GM06990 (cell line): ENCODE data around the gene CNTNAP2.

Experiments
- DNase-seq: peaks from one replicate; pipeline ENCODE4 v3.0.0-alpha.2; 2011; ENCODE audit not compliant: insufficient read length; ENCODE audit errors: extremely low read depth
- H3K27me3 ChIP-seq: replicated peaks from 2 replicates; pipeline ENCODE4 v1.6.0; 2011; ENCODE audit warnings: low read length; ENCODE audit not compliant: control insufficient read depth, insufficient read depth
- H3K36me3 ChIP-seq: 2 replicates; pipeline ENCODE4 v1.5.1; 2011; ENCODE audit warnings: low read length; ENCODE audit not compliant: control insufficient read depth, insufficient read depth
- H3K4me3 ChIP-seq: replicated peaks from 2 replicates; pipeline ENCODE4 v1.5.1; 2011; ENCODE audit warnings: low read depth, mild to moderate bottlenecking, control low read depth, low read length
- CTCF ChIP-seq: IDR thresholded peaks from 2 replicates; pipeline ENCODE4 v1.5.1; 2011; ENCODE audit warnings: low read length, control low read depth, mild to moderate bottlenecking, inconsistent platforms; ENCODE audit not compliant: insufficient read depth, poor library complexity, severe bottlenecking

CNTNAP2 gene

GRCh38 chr7:147276783-147277370 is 1160.3 kb downstream of the CNTNAP2 start:
- no peak for TF ChIP-seq CTCF
- no peak for DNase-seq
- H3K36me3 ChIP-seq, result no peaks in the 10 kb centered on the region
- H3K27me3 ChIP-seq, result no peaks in the 10 kb centered on the region
- H3K4me3 ChIP-seq, result no peak overlapping the region

DNA sequence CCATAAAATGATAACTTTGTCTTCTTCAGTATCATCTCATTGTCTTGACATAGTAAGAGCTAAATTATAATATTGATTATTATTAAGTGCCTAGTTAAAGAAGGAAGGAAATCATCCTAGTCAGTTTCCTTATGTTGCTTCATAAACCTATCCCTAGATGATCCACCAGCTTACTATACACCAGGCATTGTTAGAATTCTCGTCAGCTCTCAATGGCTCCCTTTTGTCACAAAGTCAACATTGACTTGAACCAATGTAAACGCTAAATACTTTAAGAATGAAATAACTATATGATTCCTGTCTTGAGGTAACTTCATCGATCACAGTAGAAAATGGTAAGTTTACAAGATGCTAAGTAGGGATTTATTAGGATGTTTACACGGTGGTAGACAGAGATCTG is 1162.9 kb downstream of the CNTNAP2 start:
- TF ChIP-seq CTCF, result no peak
- Histone ChIP-seq H3K36me3 (no peaks in the 10 kb centered on the region), H3K4me3 (no peak overlapping the region), H3K27me3 (no peaks in the 10 kb centered on the region)
- DNase-seq, result no peak

DNA sequence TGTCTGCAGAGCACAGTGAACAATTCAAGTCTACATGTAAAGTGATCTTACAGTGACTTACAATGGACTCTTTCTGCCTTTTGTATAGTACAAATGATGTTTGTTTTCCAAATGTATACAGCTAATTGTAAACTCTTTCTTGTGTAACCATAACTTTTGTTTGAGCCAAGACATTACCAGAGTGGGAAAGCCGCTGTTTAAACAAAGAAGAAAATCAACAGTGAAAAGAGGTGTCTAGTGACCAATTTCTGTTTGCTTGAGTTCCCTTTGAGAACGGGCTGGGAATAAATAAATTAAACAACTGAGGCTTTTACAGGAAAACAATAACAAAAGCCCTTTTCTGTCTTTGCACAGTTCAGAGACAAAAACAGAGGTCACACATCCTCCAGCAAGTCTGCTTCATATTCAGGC is 1163.4 kb downstream of the CNTNAP2 start:
- DNase-seq, result no peak
- no peaks in the 10 kb centered on the region for H3K36me3 ChIP-seq

DNA sequence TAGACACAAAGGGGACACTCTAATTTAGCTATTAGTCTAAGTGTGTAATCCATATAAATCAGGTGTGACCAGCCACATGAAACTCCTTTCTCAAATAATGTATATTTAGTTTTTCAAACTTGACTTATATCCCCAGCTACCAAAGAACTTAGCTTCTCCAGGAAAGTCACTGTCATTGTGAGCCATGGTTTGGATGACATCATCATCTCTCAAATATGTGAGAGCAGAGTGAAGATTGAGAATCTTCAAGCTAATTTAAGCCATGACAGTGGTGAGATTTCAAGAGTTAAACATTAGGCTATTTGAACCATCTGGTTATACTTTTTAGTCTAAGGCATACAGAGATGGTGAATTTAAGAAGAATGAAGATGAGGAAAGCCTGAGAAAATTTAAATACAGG is 1165.6 kb downstream of the CNTNAP2 start:
- Histone ChIP-seq H3K36me3 (no peaks in the 10 kb centered on the region), H3K4me3 (no peak overlapping the region), H3K27me3 (no peaks in the 10 kb centered on the region)
- DNase-seq, result no peak
- no peak for TF ChIP-seq CTCF

More for the DNA sequence above, 1163.4 kb downstream of the CNTNAP2 start:
- H3K4me3 ChIP-seq, result no peak overlapping the region
- TF ChIP-seq CTCF, result no peak
- no peaks in the 10 kb centered on the region for H3K27me3 ChIP-seq

- TF ChIP-seq CTCF, result no peak
- DNase-seq, result no peak
- Histone ChIP-seq H3K36me3 (no peaks in the 10 kb centered on the region), H3K27me3 (no peaks in the 10 kb centered on the region), H3K4me3 (no peak overlapping the region)
Measured at GRCh38 chr7:147296201-147296600, 1179.6 kb downstream of the CNTNAP2 start.

- Histone ChIP-seq H3K36me3 (no peaks in the 10 kb centered on the region), H3K27me3 (no peaks in the 10 kb centered on the region), H3K4me3 (no peak overlapping the region)
- TF ChIP-seq CTCF, result no peak
- DNase-seq, result no peak
Measured at GRCh38 chr7:147296986-147297385, 1180.4 kb downstream of the CNTNAP2 start.
